AG09309 (cell line): Measurements from ENCODE around the gene ANAPC5.

Experiments used
- DNase-seq: peaks from one replicate; pipeline ENCODE4 v3.0.0-alpha.2; 2010; ENCODE audit warnings: low read depth
- H3K4me3 ChIP-seq: 2 replicates; pipeline ENCODE4 v1.5.1; 2011; ENCODE audit warnings: mild to moderate bottlenecking, low read depth, low read length, moderate library complexity; ENCODE audit not compliant: control insufficient read depth
- CTCF ChIP-seq: IDR thresholded peaks from 2 replicates; pipeline ENCODE4 v1.5.1; 2011; ENCODE audit warnings: mild to moderate bottlenecking, low read depth, low read length, inconsistent platforms; ENCODE audit not compliant: insufficient read depth, control insufficient read depth; ENCODE audit errors: missing control alignments

ANAPC5 gene

GRCh38 chr12:121297435-121297991 lies 54.7 kb downstream of the ANAPC5 start:
- DNase-seq = peak; percentile 7
- no peak for TF ChIP-seq CTCF

GRCh38 chr12:121296618-121297434 lies 55.4 kb downstream of the ANAPC5 start, which contains the start of gene CAMKK2:
Gene CAMKK2 (minus strand): TSS chr12:121296709. CDS start chr12:121274526, 22,183 bp downstream.
- peak; percentile 3 for DNase-seq
- peak; percentile 6 for TF ChIP-seq CTCF
- peak within 1 kb of the TSS; percentile 77 for H3K4me3 ChIP-seq

More at GRCh38 chr12:121297435-121297991, 54.7 kb downstream of the ANAPC5 start:
- peak overlapping the region; percentile 77 for H3K4me3 ChIP-seq

DNA sequence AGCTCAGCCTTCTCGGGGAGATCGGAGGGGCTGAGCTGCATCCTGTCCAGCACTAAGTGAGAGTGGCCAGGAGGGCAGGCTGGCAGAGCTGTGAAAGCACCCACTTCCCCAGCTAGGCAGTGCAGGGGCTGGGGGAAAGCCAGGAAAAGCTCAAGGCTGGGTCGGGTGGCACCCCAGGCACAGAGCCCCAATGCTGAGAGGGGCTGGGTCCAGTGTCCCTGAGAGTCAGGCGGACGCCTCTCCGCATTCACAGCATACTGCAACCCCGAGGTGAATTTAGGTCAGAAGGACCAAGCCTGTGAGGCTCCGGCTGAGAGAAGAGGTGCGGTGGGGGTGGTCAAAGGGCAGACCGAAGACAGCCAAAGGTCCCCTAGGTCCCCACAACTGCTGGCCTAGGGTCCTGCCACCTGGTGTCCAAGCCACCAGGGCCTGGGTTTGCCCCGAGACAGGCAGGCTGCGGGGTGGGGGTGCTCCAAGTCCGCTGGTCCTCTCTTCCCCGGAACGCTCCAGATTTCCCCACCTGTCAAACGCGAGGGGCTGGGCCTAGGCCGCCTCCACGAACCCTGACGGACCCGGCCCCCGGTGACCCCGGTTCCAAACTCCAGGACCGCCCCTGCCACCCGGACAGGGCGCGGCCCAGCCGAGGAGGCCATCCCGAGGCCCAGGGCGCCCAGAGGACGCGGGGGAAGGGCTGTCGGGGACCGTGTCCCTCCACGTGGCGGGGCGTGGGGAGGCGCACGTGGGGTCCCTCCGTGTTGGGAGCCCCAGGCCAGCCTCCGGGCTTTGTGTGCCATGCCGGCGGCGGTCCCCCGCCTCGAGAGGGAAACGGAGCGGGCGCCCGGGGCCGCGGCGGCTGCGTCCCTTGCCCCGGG lies 56.2 kb downstream of the ANAPC5 start:
- H3K4me3 ChIP-seq = peak overlapping the region; percentile 47
- no peak for DNase-seq
- no peak for TF ChIP-seq CTCF

- DNase-seq = no peak
- H3K4me3 ChIP-seq = peak overlapping the region; percentile 47
- no peak for TF ChIP-seq CTCF
Observed at GRCh38 chr12:121295116-121295745, 57.0 kb downstream of the ANAPC5 start.

DNA sequence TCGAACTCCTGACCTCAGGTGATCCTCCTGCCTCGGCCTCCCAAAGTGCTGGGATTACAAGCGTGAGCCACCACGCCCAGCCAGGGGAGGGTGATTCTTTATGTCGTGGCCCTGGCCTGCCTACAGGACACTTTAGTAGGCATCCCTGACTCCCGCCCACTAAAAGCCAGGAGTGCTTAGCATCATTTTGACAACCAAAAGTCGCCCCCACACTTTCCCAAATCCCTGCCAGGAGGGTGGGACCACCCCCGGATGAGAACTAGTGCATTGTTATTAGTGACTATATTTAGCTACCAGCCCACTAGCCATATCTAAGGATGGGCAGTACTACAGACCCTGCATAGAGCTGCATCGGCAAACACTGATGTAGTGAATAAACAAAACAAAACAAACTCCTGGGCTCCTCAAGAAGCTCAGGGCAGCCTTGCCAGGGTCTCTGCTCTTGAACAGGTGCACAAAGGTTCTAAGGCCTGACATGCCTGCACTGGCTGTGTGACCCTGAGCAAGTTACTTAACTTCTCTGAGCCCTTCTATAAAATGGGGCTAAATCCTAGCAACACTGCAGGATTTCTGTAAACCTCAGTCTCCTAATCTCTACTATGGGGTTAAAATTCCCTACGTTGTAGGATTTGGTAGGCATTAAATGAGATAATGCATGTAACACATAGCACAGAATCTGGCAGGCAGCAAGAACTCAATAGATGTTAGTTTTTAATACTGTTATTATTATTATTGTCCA lies 57.9 kb downstream of the ANAPC5 start:
- DNase-seq = no peak
- H3K4me3 ChIP-seq = no peak overlapping the region
- no peak for TF ChIP-seq CTCF
